Activated T-cell treated with anti-CD3 and anti-CD28 coated beads, Interleukin-2, amount 50 U/mL, for 24 hours (primary cell): Measurements from ENCODE around the gene STPG4.
"Not testable (repeated sequence)": the region's sequence is repeated elsewhere in the genome, so short reads cannot be mapped to it uniquely, and the experiment has no call there.

Source experiments
- DNase-seq: peaks from one replicate; pipeline ENCODE4 v3.0.0-alpha.2; 2020
- H3K27ac Mint-ChIP-seq: 2 replicates; pipeline ENCODE4 v1.8.0; 2020; ENCODE audit warnings: mild to moderate bottlenecking, mixed read lengths
- H3K27me3 Mint-ChIP-seq: 2 replicates; pipeline ENCODE4 v1.8.0; 2020; ENCODE audit warnings: mixed read lengths
- H3K36me3 Mint-ChIP-seq: 2 replicates; pipeline ENCODE4 v1.8.0; 2020; ENCODE audit warnings: low read depth, mixed read lengths
- H3K4me1 Mint-ChIP-seq: 2 replicates; pipeline ENCODE4 v1.8.0; 2020; ENCODE audit warnings: low read depth, mixed read lengths
- H3K4me3 Mint-ChIP-seq: 2 replicates; pipeline ENCODE4 v1.8.0; 2020; ENCODE audit warnings: mild to moderate bottlenecking, moderate library complexity, mixed read lengths
- H3K9me3 Mint-ChIP-seq: 2 replicates; pipeline ENCODE4 v1.8.0; 2020; ENCODE audit warnings: mixed read lengths

STPG4 gene

GRCh38 chr2:47155091-47155876 lies at the start of gene STPG4:
TSS of gene STPG4 (minus strand) at chr2:47155308. CDS start at chr2:47155251, 57 bp downstream.
- Mint-ChIP-seq H3K36me3 (peaks cover 73% of the 10 kb centered on the region), H3K9me3 (no peaks in the 10 kb centered on the region), H3K27me3 (no peaks in the 10 kb centered on the region), H3K27ac (peak within 1 kb of the TSS; percentile 55), H3K4me3 (no peak within 1 kb of the TSS), H3K4me1 (peaks cover 12% of the 10 kb centered on the region)
- DNase-seq: no peak

DNA sequence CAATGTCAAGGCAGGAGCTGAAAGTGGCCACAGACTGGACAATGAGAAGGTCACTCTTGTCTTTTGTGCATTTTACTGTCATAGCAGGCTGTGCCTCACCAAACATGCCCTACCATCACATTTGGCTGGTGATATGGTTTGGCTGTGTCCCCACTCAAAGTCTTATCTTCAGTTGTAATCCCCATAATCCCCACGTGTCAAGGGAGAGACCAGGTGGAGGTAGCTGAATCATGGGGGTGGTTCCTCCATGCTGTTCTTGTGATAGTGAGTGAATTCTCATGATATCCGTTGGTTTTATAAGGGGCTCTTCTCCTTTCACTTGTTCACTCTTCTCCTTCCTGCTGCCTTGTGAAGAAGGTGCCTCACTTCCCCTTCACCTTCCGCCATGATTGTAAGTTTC lies 49.6 kb upstream of the STPG4 start:
- H3K4me3 Mint-ChIP-seq: no peak overlapping the region
- H3K27ac Mint-ChIP-seq: no peak overlapping the region
- H3K27me3 Mint-ChIP-seq: peaks cover 6% of the 10 kb centered on the region
- no peaks in the 10 kb centered on the region for H3K9me3 Mint-ChIP-seq
- no peaks in the 10 kb centered on the region for H3K4me1 Mint-ChIP-seq
- no peaks in the 10 kb centered on the region for H3K36me3 Mint-ChIP-seq
- no peak for DNase-seq

- H3K27me3 Mint-ChIP-seq: peaks cover 6% of the 10 kb centered on the region
- no peaks in the 10 kb centered on the region for H3K4me1 Mint-ChIP-seq
- no peaks in the 10 kb centered on the region for H3K9me3 Mint-ChIP-seq
- no peaks in the 10 kb centered on the region for H3K36me3 Mint-ChIP-seq
- no peak for DNase-seq
- H3K27ac Mint-ChIP-seq: no peak overlapping the region
- H3K4me3 Mint-ChIP-seq: no peak overlapping the region
Measured at GRCh38 chr2:47203995-47204394, 48.9 kb upstream of the STPG4 start.

DNA sequence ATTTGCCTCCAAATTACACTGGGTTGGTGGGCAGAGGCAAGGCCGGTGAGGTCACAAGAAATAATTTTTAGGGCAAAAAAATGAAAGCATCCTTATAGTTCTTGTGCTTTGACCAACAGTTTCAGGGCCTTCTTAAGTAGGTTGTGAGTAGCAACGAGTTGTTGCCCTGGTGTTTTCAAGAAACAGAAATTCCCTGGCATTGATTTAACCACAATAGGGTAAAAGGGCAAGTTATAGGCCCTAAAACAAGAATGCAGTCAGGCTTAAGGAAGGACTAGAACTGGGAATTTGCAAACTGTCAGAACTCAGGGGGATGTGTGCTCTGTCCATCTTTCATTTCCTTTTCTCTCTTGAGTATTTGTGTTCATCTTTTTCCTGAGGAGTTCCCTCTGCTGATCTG lies 46.1 kb upstream of the STPG4 start:
- Mint-ChIP-seq H3K27ac (no peak overlapping the region), H3K4me3 (no peak overlapping the region), H3K27me3 (peaks cover 10% of the 10 kb centered on the region), H3K36me3 (no peaks in the 10 kb centered on the region), H3K4me1 (no peaks in the 10 kb centered on the region), H3K9me3 (no peaks in the 10 kb centered on the region)
- DNase-seq: no peak

GRCh38 chr2:47198985-47199451 lies 43.9 kb upstream of the STPG4 start:
- Mint-ChIP-seq H3K9me3 (no peaks in the 10 kb centered on the region), H3K27me3 (peaks cover 9% of the 10 kb centered on the region), H3K4me1 (no peaks in the 10 kb centered on the region), H3K4me3 (no peak overlapping the region), H3K27ac (no peak overlapping the region), H3K36me3 (no peaks in the 10 kb centered on the region)
- no peak for DNase-seq

- Mint-ChIP-seq H3K9me3 (no peaks in the 10 kb centered on the region), H3K27ac (no peak overlapping the region), H3K4me1 (no peaks in the 10 kb centered on the region), H3K36me3 (no peaks in the 10 kb centered on the region), H3K27me3 (peaks cover 6% of the 10 kb centered on the region), H3K4me3 (no peak overlapping the region)
- DNase-seq: no peak
Measured at GRCh38 chr2:47196499-47196898, 41.4 kb upstream of the STPG4 start.

GRCh38 chr2:47196046-47196445 lies 40.9 kb upstream of the STPG4 start:
- no peak for DNase-seq
- Mint-ChIP-seq H3K27ac (no peak overlapping the region), H3K36me3 (no peaks in the 10 kb centered on the region), H3K4me3 (no peak overlapping the region), H3K27me3 (peaks cover 5% of the 10 kb centered on the region), H3K9me3 (no peaks in the 10 kb centered on the region), H3K4me1 (no peaks in the 10 kb centered on the region)

DNA sequence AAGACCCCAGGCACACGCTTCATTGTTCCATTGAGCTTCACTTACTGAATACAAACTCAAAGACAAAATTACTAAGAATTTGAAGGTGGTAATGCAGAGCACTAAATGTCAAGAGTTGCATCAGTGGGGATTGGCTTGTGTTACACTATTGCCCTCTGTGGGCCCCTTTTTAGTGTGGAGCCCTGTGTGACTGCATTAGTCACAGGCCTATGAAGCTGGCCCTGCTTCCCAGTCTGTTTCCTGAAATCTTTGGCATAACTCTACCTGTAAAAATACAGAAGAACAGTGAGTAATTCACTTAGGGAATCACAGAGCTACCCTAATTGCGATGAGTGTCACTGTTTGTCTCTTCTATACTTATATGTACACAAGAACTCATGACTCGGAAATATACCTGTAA lies 40.0 kb upstream of the STPG4 start:
- no peak overlapping the region for H3K27ac Mint-ChIP-seq
- no peak for DNase-seq
- H3K9me3 Mint-ChIP-seq: no peaks in the 10 kb centered on the region
- H3K36me3 Mint-ChIP-seq: no peaks in the 10 kb centered on the region
- no peaks in the 10 kb centered on the region for H3K4me1 Mint-ChIP-seq
- peaks cover 5% of the 10 kb centered on the region for H3K27me3 Mint-ChIP-seq
- no peak overlapping the region for H3K4me3 Mint-ChIP-seq

- Mint-ChIP-seq H3K36me3 (no peaks in the 10 kb centered on the region), H3K27me3 (peaks cover 5% of the 10 kb centered on the region), H3K4me3 (no peak overlapping the region), H3K9me3 (no peaks in the 10 kb centered on the region), H3K4me1 (no peaks in the 10 kb centered on the region), H3K27ac (no peak overlapping the region)
- DNase-seq: no peak
Measured at GRCh38 chr2:47194410-47194809, 39.3 kb upstream of the STPG4 start.

DNA sequence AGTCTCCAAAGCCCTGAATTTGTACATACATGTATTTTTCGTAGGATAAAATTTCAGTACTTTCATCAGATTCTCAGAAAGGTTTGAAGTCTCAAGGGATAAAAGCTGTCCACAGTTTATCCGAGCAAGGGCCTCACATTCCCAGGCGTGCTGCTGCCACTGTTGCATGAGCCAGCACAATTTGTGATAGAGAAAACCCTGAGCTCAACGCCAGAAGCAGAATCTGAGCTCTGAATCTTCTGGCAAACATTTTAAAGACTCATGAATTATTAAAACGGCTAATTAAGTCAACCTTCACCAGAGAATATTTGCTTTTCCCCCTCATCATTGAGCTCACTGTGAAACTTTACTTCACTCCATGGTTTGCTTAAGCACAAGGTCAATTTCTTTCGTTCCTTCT lies 38.5 kb upstream of the STPG4 start:
- Mint-ChIP-seq H3K9me3 (no peaks in the 10 kb centered on the region), H3K4me3 (no peak overlapping the region), H3K27ac (no peak overlapping the region)

GRCh38 chr2:47190188-47190881 lies 35.2 kb upstream of the STPG4 start:
- DNase-seq: no peak
- Mint-ChIP-seq H3K4me1 (no peaks in the 10 kb centered on the region), H3K4me3 (no peak overlapping the region), H3K9me3 (no peaks in the 10 kb centered on the region), H3K27me3 (peaks cover 2% of the 10 kb centered on the region), H3K27ac (no peak overlapping the region), H3K36me3 (no peaks in the 10 kb centered on the region)

More for the DNA sequence above, 38.5 kb upstream of the STPG4 start:
- H3K36me3 Mint-ChIP-seq: no peaks in the 10 kb centered on the region
- no peak for DNase-seq
- peaks cover 2% of the 10 kb centered on the region for H3K27me3 Mint-ChIP-seq
- H3K4me1 Mint-ChIP-seq: no peaks in the 10 kb centered on the region

GRCh38 chr2:47189635-47190034 lies 34.5 kb upstream of the STPG4 start:
- H3K36me3 Mint-ChIP-seq: no peaks in the 10 kb centered on the region
- no peak overlapping the region for H3K27ac Mint-ChIP-seq
- no peak for DNase-seq
- H3K9me3 Mint-ChIP-seq: no peaks in the 10 kb centered on the region
- no peaks in the 10 kb centered on the region for H3K4me1 Mint-ChIP-seq
- H3K27me3 Mint-ChIP-seq: peaks cover 2% of the 10 kb centered on the region
- H3K4me3 Mint-ChIP-seq: no peak overlapping the region

- Mint-ChIP-seq H3K4me1 (no peaks in the 10 kb centered on the region), H3K4me3 (no peak overlapping the region), H3K27ac (no peak overlapping the region), H3K27me3 (peaks cover 2% of the 10 kb centered on the region), H3K9me3 (no peaks in the 10 kb centered on the region), H3K36me3 (no peaks in the 10 kb centered on the region)
- no peak for DNase-seq
Measured at GRCh38 chr2:47187069-47187468, 32.0 kb upstream of the STPG4 start.

DNA sequence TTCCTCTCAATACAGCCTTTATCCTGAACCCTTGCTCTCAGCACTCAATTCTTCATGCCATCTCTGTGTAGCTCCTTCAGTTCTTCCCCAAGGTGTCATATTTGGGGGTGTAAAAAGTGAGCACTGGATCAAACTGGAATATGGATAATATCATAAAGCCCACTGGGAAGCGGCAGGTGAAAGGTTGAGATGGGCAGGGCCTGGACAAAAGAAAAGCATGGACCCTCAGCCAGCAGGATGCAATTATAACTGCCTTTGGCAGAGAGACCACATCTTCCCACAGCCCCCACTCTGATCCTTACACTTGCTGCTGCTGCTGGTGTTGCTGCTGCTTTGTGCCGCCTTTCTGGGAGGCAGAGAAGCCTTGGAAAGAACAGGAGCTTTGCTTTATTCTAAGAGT lies 31.2 kb upstream of the STPG4 start:
- Mint-ChIP-seq H3K4me1 (no peaks in the 10 kb centered on the region), H3K27me3 (peaks cover 2% of the 10 kb centered on the region), H3K36me3 (no peaks in the 10 kb centered on the region), H3K4me3 (no peak overlapping the region), H3K9me3 (no peaks in the 10 kb centered on the region), H3K27ac (no peak overlapping the region)
- no peak for DNase-seq

GRCh38 chr2:47185098-47185497 lies 30.0 kb upstream of the STPG4 start:
- not testable (repeated sequence) for H3K4me3 Mint-ChIP-seq, H3K27ac Mint-ChIP-seq, DNase-seq, H3K4me1 Mint-ChIP-seq, H3K27me3 Mint-ChIP-seq, H3K9me3 Mint-ChIP-seq, H3K36me3 Mint-ChIP-seq
